ENCODE data around the gene ZSCAN23.
"Not testable (repeated sequence)": the region's sequence is repeated elsewhere in the genome, so short reads cannot be mapped to it uniquely, and the experiment has no call there.

DNA sequence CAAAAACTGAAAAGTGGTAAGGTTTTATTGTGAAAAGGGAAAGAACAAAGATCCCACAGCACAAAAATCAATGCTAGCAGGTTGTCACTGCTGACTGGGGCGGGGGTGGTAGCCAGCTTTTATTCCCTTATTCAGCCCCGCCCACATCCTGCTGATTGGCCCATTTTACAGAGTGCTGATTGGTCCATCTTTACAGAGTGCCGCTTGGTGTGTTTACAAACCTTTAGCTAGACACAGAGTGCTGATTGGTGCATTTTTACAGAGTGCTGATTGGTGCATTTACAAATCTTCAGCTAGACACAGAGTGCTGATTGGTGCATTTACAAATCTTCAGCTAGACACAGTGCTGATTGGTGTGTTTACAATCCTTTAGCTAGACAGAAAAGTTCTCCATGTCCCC, 1.5 kb upstream of the ZSCAN23 start:
- TF ChIP-seq, protein P1, sequence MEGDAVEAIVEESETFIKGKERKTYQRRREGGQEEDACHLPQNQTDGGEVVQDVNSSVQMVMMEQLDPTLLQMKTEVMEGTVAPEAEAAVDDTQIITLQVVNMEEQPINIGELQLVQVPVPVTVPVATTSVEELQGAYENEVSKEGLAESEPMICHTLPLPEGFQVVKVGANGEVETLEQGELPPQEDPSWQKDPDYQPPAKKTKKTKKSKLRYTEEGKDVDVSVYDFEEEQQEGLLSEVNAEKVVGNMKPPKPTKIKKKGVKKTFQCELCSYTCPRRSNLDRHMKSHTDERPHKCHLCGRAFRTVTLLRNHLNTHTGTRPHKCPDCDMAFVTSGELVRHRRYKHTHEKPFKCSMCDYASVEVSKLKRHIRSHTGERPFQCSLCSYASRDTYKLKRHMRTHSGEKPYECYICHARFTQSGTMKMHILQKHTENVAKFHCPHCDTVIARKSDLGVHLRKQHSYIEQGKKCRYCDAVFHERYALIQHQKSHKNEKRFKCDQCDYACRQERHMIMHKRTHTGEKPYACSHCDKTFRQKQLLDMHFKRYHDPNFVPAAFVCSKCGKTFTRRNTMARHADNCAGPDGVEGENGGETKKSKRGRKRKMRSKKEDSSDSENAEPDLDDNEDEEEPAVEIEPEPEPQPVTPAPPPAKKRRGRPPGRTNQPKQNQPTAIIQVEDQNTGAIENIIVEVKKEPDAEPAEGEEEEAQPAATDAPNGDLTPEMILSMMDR (IDR thresholded peaks at IDR 0.05), result not testable (repeated sequence)
- not testable (repeated sequence) for TF ChIP-seq POLR2A (IDR thresholded peaks at IDR 0.05)

Data from prostate gland (tissue), 2 donors.